ENCODE measurements around the gene AUTS2. TPM values are rescaled to one million over a fixed set of nuclear protein-coding genes. Genes with fewer than 3 reads are reported as not detected.

Gene AUTS2
- total RNA-seq, 6 donors from 2014 or later = 38.9 to 151 (median 55.8) TPM

- H3K4me3 ChIP-seq = no peak overlapping the region
- H3K27me3 ChIP-seq = no peaks in the 10 kb centered on the region
- no peak for DNase-seq
- no peak for ATAC-seq (ENCODE audit: low FRiP score in 2 of 2)
- no peaks in the 10 kb centered on the region for H3K9me3 ChIP-seq
- no peaks in the 10 kb centered on the region for H3K36me3 ChIP-seq
- WGBS, 2 donors = 89% methylated on average over 4 of the region's 4 CpGs
- H3K4me1 ChIP-seq = no peaks in the 10 kb centered on the region
- no peak overlapping the region for H3K27ac ChIP-seq
- TF ChIP-seq POLR2A (IDR thresholded peaks at IDR 0.05) (no peak), POLR2AphosphoS5 (IDR thresholded peaks at IDR 0.05) (no peak), CTCF (IDR thresholded peaks at IDR 0.05) (no peak), EP300 (IDR thresholded peaks at IDR 0.05) (no peak)
These were observed 850.1 kb downstream of the AUTS2 start for GRCh38 chr7:70448312-70448906.

- H3K27me3 ChIP-seq = no peaks in the 10 kb centered on the region
- H3K36me3 ChIP-seq = no peaks in the 10 kb centered on the region
- no peaks in the 10 kb centered on the region for H3K4me1 ChIP-seq
- no peak for DNase-seq
- H3K27ac ChIP-seq = no peak overlapping the region
- WGBS, 2 donors = 76 to 86% methylated on average over 2 of the region's 2 CpGs
- H3K9me3 ChIP-seq = no peaks in the 10 kb centered on the region
- TF ChIP-seq POLR2AphosphoS5 (IDR thresholded peaks at IDR 0.05) = no peak
- TF ChIP-seq CTCF (IDR thresholded peaks at IDR 0.05) = no peak
- no peak for TF ChIP-seq EP300 (IDR thresholded peaks at IDR 0.05)
- no peak for TF ChIP-seq POLR2A (IDR thresholded peaks at IDR 0.05)
- H3K4me3 ChIP-seq = no peak overlapping the region
- no peak for ATAC-seq (ENCODE audit: low FRiP score in 2 of 2)
These were observed 852.5 kb downstream of the AUTS2 start for GRCh38 chr7:70450731-70451130.

- TF ChIP-seq EP300 (IDR thresholded peaks at IDR 0.05) (no peak), POLR2AphosphoS5 (IDR thresholded peaks at IDR 0.05) (no peak)
- 81 to 92% methylated on average over 2 of the region's 2 CpGs for WGBS, 2 donors
- no peaks in the 10 kb centered on the region for H3K36me3 ChIP-seq
- no peak overlapping the region for H3K27ac ChIP-seq
- no peaks in the 10 kb centered on the region for H3K9me3 ChIP-seq
- H3K27me3 ChIP-seq = no peaks in the 10 kb centered on the region
- no peak overlapping the region for H3K4me3 ChIP-seq
- peaks cover 0 to 11% (median 8%) of the 10 kb centered on the region in 4 donors for H3K4me1 ChIP-seq
- DNase-seq = no peak
- no peak for ATAC-seq (ENCODE audit: low FRiP score in 2 of 2)
These were observed 857.6 kb downstream of the AUTS2 start for GRCh38 chr7:70455925-70456324.

DNA sequence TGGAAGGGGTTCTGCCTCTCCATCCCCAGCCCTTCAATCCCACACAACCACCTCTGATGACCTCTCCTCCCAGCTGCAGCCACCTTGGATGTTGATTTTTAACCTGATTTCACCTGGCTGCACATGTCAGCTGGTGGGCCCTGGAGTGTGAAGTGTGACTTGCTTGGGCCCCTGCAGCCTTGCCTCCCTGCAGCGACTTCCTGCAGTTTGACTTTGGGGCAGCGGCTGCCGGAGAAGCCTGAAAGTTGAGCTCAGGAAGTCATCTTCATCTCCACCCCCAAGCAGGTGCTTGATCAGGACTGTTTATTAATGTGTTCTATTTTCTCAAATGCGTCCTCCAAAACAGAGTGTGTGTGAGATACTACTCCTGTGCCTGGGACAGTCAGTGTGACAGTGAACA is 858.4 kb downstream of the AUTS2 start:
- ATAC-seq (ENCODE audit: low FRiP score in 2 of 2) = no peak

GRCh38 chr7:70457482-70457881 is 859.2 kb downstream of the AUTS2 start:
- WGBS, 2 donors = 78 to 83% methylated on average over 3 of the region's 3 CpGs
- ATAC-seq (ENCODE audit: low FRiP score in 2 of 2) = no peak

More for the DNA sequence above, 858.4 kb downstream of the AUTS2 start:
- no peak for DNase-seq
- WGBS, 2 donors = 85 to 87% methylated on average over 3 to 4 of the region's 4 CpGs
- H3K27me3 ChIP-seq = no peaks in the 10 kb centered on the region
- no peak overlapping the region for H3K4me3 ChIP-seq
- no peak overlapping the region for H3K27ac ChIP-seq
- H3K9me3 ChIP-seq = no peaks in the 10 kb centered on the region
- H3K4me1 ChIP-seq = peaks cover 0 to 11% (median 8%) of the 10 kb centered on the region in 4 donors
- TF ChIP-seq POLR2A (IDR thresholded peaks at IDR 0.05) (no peak), POLR2AphosphoS5 (IDR thresholded peaks at IDR 0.05) (no peak), EP300 (IDR thresholded peaks at IDR 0.05) (no peak), CTCF (IDR thresholded peaks at IDR 0.05) (no peak)
- no peaks in the 10 kb centered on the region for H3K36me3 ChIP-seq

More at GRCh38 chr7:70457482-70457881, 859.2 kb downstream of the AUTS2 start:
- Histone ChIP-seq H3K4me3 (no peak overlapping the region), H3K27ac (no peak overlapping the region), H3K36me3 (no peaks in the 10 kb centered on the region), H3K27me3 (no peaks in the 10 kb centered on the region), H3K9me3 (no peaks in the 10 kb centered on the region), H3K4me1 (peaks cover 0 to 11% (median 8%) of the 10 kb centered on the region in 4 donors)
- DNase-seq = no peak
- TF ChIP-seq EP300 (IDR thresholded peaks at IDR 0.05) (no peak), POLR2A (IDR thresholded peaks at IDR 0.05) (no peak), POLR2AphosphoS5 (IDR thresholded peaks at IDR 0.05) (no peak), CTCF (IDR thresholded peaks at IDR 0.05) (no peak)
